Neuron (in vitro differentiated cells): ENCODE results near the gene VSTM2B.

Experiments used
- H2AFZ ChIP-seq: one replicate; pipeline ENCODE4 v1.6.1; 2013; ENCODE audit warnings: low read depth, mild to moderate bottlenecking, inconsistent platforms, low read length, moderate library complexity
- H3K27me3 ChIP-seq: one replicate; pipeline ENCODE4 v1.6.1; 2013; ENCODE audit warnings: low read length; ENCODE audit not compliant: insufficient read depth
- H3K36me3 ChIP-seq: one replicate; pipeline ENCODE4 v1.6.1; 2013; ENCODE audit warnings: low read length; ENCODE audit not compliant: insufficient read depth
- H3K4me1 ChIP-seq: one replicate; pipeline ENCODE4 v1.6.1; 2013; ENCODE audit warnings: low read length; ENCODE audit not compliant: insufficient read depth
- H3K4me3 ChIP-seq: 2 replicates; pipeline ENCODE4 v1.5.1; 2013; ENCODE audit warnings: mild to moderate bottlenecking, low read length, moderate library complexity
- H3K9me3 ChIP-seq: one replicate; pipeline ENCODE4 v1.6.1; 2013; ENCODE audit warnings: low read length

Gene VSTM2B

GRCh38 chr19:29568036-29569025 lies 42.5 kb downstream of the VSTM2B start:
- no peak overlapping the region for H3K4me3 ChIP-seq
- H3K4me1 ChIP-seq: no peaks in the 10 kb centered on the region
- no peaks in the 10 kb centered on the region for H3K36me3 ChIP-seq
- H2AFZ ChIP-seq: no peak overlapping the region
- peaks cover 17% of the 10 kb centered on the region for H3K27me3 ChIP-seq
- no peaks in the 10 kb centered on the region for H3K9me3 ChIP-seq

DNA sequence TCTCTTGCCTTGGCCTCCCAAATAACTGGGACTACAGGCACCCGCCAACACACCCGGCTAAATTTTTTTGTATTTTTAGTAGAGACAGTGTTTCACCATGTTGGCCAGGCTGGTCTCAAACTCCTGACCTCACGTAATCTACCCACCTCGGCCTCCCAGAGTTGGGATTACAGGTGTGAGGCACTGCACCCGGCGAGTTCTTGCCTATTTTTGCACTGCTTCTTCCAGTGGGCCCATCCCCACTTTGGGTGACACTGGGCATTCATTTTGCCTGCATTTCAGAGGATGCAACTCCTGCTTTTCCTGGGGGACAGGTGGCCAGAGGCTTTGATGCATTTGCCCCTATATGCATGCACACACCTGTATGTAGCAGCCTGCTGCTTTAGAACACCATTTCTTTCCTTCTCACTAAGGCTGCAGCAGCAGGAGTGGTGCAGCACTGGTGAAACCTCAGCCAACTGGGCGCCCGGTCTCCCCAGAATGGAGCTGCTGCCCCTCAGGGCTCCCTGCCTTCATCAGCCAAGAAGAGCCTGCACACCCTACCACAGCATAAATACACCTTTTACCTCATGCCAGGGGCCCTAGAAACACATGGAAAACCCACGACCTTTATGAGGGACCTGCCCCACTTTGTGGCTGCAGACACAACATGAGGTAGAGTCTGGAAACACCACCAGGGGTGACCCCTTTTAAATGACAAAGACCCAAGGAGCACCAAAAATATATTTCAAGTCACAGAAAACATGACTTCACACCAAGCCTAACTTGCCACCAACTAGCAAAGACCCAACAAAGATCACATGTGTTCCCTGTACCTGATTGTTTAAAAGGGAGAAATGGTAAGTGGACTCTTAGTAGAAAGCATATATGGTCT lies 43.5 kb downstream of the VSTM2B start:
- no peaks in the 10 kb centered on the region for H3K9me3 ChIP-seq
- H3K27me3 ChIP-seq: peaks cover 18% of the 10 kb centered on the region
- no peaks in the 10 kb centered on the region for H3K4me1 ChIP-seq
- H2AFZ ChIP-seq: no peak overlapping the region
- H3K4me3 ChIP-seq: no peak overlapping the region
- no peaks in the 10 kb centered on the region for H3K36me3 ChIP-seq

- Histone ChIP-seq H3K4me1 (no peaks in the 10 kb centered on the region), H3K9me3 (no peaks in the 10 kb centered on the region), H3K36me3 (no peaks in the 10 kb centered on the region), H2AFZ (no peak overlapping the region), H3K27me3 (peaks cover 26% of the 10 kb centered on the region), H3K4me3 (no peak overlapping the region)
These were observed 45.4 kb downstream of the VSTM2B start for GRCh38 chr19:29571181-29571580.

- H3K36me3 ChIP-seq: no peaks in the 10 kb centered on the region
- peaks cover 37% of the 10 kb centered on the region for H3K27me3 ChIP-seq
- H3K4me3 ChIP-seq: no peak overlapping the region
These were observed 47.7 kb downstream of the VSTM2B start for GRCh38 chr19:29573486-29573885.

GRCh38 chr19:29574510-29574909 lies 48.7 kb downstream of the VSTM2B start:
- no peaks in the 10 kb centered on the region for H3K9me3 ChIP-seq
- H2AFZ ChIP-seq: no peak overlapping the region
- H3K36me3 ChIP-seq: no peaks in the 10 kb centered on the region
- H3K27me3 ChIP-seq: peaks cover 32% of the 10 kb centered on the region
- H3K4me1 ChIP-seq: no peaks in the 10 kb centered on the region
- no peak overlapping the region for H3K4me3 ChIP-seq

More at GRCh38 chr19:29573486-29573885, 47.7 kb downstream of the VSTM2B start:
- Histone ChIP-seq H3K9me3 (no peaks in the 10 kb centered on the region), H3K4me1 (no peaks in the 10 kb centered on the region), H2AFZ (no peak overlapping the region)

- H3K9me3 ChIP-seq: no peaks in the 10 kb centered on the region
- no peaks in the 10 kb centered on the region for H3K4me1 ChIP-seq
- H3K4me3 ChIP-seq: no peak overlapping the region
- no peak overlapping the region for H2AFZ ChIP-seq
- H3K36me3 ChIP-seq: no peaks in the 10 kb centered on the region
- H3K27me3 ChIP-seq: peaks cover 32% of the 10 kb centered on the region
These were observed 50.3 kb downstream of the VSTM2B start for GRCh38 chr19:29576046-29576606.

- Histone ChIP-seq H3K4me1 (no peaks in the 10 kb centered on the region), H3K36me3 (no peaks in the 10 kb centered on the region), H2AFZ (no peak overlapping the region), H3K4me3 (no peak overlapping the region), H3K9me3 (no peaks in the 10 kb centered on the region), H3K27me3 (peaks cover 32% of the 10 kb centered on the region)
These were observed 51.2 kb downstream of the VSTM2B start for GRCh38 chr19:29576761-29577648.

DNA sequence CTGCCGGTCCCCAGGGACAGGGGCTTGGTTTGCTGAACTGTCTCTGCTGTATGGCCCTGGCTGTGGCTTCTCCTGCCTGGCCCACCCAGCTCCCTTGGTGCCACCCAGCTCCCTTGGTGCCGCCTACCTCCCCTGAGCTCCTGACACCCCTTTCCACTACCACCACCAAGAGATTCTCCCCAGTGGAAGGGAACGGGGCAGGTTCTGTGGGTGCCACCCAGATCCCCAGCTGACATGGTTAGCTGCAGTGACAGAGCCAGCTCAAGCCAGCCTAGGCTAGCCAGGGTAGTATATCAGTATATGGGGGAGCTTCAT lies 51.8 kb downstream of the VSTM2B start:
- Histone ChIP-seq H2AFZ (no peak overlapping the region), H3K9me3 (no peaks in the 10 kb centered on the region), H3K4me3 (no peak overlapping the region), H3K4me1 (no peaks in the 10 kb centered on the region), H3K27me3 (peaks cover 32% of the 10 kb centered on the region), H3K36me3 (no peaks in the 10 kb centered on the region)

DNA sequence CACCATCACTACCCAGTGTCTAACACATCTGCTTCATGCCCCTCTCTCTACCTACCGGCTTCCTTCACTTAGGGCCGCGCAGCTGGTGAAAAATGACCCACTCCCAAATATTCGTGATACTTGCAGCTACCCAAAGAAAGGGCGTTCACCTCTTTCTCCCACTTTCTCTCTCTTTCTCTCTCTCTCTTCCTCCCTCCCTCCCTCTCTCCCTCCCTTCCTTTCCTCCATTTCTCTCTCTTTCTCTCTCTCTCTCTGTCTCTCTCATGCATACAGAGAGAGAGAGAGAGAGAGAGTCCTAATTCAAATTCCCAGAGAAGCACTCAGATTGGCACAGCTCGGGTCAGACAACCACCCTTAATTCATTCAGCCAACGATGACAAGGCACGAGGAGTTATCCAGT lies 52.6 kb downstream of the VSTM2B start:
- no peak overlapping the region for H2AFZ ChIP-seq
- H3K9me3 ChIP-seq: no peaks in the 10 kb centered on the region
- H3K36me3 ChIP-seq: no peaks in the 10 kb centered on the region
- no peak overlapping the region for H3K4me3 ChIP-seq
- no peaks in the 10 kb centered on the region for H3K4me1 ChIP-seq
- H3K27me3 ChIP-seq: peaks cover 28% of the 10 kb centered on the region

DNA sequence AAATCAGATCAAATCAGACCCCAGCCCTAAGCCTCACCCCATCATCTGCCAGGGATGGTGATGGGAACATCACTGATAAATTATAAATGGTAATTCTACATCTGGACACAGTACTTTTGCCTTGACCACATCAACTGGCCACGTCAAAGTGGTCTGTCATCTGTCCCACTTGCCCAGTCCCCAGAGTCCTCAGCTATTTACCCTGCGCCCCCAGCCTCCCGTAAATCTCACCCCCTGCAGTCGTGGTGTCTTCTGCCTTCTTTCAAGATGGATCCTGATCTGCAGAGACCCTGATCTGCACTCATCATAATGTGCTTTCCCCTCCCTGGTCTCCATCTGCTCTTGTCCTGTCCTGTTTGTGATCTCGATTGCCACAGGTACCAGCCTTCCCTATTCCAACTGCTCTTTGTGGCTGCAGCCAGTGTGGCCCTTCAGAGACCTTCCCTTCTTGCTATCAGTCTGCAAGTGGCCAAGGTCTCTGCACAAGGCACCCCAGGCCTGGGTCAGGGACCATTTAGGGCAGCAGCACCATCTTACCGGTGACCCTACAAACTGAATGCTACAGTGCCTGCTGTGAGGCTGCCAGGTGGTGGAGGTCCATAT lies 53.6 kb downstream of the VSTM2B start:
- Histone ChIP-seq H3K36me3 (no peaks in the 10 kb centered on the region), H3K4me3 (no peak overlapping the region), H3K27me3 (peaks cover 26% of the 10 kb centered on the region), H3K9me3 (no peaks in the 10 kb centered on the region), H2AFZ (no peak overlapping the region), H3K4me1 (no peaks in the 10 kb centered on the region)

GRCh38 chr19:29581398-29581797 lies 55.6 kb downstream of the VSTM2B start:
- Histone ChIP-seq H2AFZ (no peak overlapping the region), H3K9me3 (no peaks in the 10 kb centered on the region), H3K4me1 (no peaks in the 10 kb centered on the region), H3K27me3 (peaks cover 13% of the 10 kb centered on the region), H3K4me3 (no peak overlapping the region), H3K36me3 (no peaks in the 10 kb centered on the region)
